ENCODE measurements around the gene HK2.

GRCh38 chr2:74892609-74893008 lies 58.7 kb downstream of the HK2 start:
- TF ChIP-seq CTCF (IDR thresholded peaks at IDR 0.05) (no peak), POLR2AphosphoS5 (IDR thresholded peaks at IDR 0.05) (no peak)
